HG03060 (cell line): ENCODE results near the gene NPNT.

Source experiments
- ATAC-seq: cut with Tn5 transposase; IDR thresholded peaks from one replicate; pipeline ENCODE4 v1.9.1; 2021; ENCODE audit warnings: low read depth, moderate number of reproducible peaks; ENCODE audit not compliant: unreplicated experiment

The NPNT gene

DNA sequence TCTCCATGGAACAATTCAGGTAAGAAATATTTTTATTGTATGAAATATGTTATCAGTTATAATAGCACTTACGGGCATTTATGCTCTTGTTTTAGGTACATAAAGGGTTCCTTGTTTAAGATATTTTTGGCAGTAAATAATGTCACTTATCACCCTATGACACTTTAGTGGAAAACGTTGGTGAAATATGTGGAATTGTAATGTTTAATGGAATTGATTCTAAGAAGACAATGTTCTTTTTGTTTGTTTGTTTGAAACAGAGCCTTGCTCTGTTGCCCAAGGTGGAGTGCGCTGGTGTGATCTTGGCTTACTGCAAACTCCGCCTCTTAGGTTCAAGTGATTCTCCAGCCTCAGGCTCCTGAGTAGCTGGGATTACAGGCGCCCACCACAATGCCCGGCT lies 17.4 kb downstream of the NPNT start:
- ATAC-seq, result no peak

DNA sequence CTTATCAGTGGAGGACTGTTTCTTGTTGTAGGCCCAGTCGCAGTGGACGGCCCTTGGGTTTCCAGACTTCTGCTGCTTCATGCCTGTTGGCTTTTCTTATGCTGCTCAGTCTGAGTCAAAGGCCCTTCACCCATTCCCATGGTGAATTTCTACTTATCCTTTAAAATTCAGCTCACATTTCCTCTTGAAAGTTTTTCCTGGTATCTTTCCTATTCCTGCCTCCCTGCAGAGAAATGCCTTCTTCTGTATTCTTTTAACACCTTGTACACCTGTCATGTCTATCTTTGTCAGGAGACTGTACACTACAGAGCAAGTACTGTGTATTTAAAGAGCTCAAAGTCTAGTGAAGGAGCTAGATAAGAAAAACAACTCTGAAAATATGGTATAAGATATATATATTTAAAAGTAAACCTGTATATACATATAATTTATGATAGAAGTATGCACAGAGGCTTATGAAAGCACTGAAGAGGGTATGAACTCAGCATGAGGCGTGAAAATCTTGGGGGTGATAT lies 22.0 kb downstream of the NPNT start:
- ATAC-seq, result no peak

DNA sequence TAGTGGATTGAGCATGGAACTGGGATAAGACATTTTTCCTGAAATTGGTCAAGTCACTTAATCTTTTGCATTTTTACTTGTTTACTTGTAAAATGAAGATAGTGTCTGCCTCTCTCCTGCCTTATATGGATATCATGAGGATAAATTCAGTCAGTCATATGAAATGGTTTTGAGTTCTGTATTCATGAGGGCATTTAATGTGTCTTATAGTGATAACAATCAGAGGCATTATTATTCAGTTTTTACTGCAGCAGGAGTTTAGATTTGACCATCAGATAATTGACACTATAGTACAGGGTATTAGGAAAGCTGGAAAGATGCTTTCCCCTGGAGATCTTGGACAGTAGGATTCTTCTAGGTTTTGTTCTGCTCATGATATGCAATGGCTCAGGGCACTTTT lies 26.0 kb downstream of the NPNT start:
- ATAC-seq, result no peak

DNA sequence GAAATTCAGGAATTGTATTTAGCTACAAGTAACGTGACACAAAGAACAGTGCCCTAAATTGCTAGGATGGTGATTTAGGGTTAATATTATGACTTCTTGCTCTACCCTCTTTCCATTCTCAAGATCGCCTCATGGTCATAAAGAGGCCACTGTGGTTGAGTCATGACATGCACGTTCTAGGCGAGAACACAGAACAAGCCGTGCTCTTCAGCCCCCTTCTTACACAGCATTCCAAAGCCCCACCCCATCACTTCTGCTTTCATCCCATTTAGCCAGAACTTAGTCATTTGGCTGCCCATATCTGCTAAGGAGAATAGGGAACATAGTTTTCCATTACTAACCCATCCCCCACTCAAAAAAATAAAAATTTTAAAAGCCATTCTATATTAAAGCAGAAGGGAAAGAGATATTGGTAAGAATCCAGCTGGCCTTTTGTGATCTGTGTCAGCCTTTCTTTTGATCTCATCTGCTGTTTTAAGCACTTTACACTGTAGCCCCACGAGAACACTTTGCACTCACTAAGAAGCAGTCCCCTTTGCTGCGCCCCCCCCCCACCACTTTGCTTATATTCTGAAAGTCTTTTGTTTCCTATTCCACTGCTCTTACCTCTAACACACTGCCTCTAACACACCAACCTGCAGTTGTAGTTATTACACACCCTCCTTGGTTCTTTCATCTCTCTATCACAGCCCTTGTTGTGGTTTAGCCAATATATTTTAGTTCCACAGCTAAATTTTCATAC lies 28.4 kb downstream of the NPNT start:
- no peak for ATAC-seq

DNA sequence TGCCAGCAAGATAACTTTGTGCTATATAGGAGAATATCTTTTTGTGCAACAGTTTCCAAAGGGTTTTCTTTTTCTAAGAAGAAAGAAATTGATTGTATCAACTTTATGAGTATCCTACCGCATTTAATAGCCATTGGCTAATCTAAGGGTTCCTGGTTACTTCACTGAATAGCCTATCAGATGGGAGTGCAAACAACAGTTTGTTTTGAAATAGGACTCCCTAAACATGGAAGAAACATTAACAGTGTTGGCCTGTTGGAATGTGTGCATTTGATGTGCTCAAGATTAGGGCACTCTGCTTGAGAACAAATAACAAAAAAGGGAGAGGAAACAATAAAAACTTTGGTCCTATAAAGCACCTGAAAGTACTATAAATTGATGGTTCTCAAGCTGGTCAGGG lies 29.1 kb downstream of the NPNT start:
- ATAC-seq, result no peak

DNA sequence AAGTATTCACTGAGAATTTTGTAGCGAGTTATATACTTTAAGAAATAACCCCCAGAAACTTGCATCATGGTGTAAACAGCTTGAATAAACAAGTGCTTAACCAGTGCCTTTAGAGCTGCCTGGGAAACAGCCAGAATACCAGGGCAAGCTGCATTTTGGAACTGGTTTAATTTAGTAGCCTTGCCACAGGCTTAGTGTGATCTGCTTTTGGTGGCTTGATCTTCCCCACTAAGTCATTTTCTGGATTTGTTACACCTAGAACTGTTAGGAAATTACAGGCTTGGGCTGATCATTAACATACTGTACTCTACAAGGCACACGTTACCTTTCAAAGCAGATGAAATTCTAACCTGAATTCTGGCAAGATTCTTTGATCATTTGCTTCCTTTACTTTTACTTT lies 35.4 kb downstream of the NPNT start:
- ATAC-seq, result no peak

DNA sequence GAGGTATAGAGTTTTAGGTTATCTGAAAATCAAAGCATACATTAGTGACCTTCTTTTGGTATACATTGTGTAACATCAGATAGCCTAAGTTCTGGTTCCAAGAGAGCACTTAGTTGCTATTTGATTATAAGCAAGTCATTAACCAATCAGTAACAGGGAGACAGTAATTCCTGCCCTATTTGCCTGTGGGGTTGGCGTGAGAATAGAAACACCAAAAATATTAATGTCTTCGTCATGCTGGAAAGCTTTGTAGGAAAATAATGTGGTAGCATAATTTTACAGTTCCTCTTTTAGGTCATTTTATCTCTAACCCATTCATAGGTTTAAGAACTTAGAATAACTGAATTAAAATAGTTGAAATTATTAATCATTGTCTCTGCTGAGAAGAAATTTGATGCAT lies 37.8 kb downstream of the NPNT start:
- no peak for ATAC-seq

DNA sequence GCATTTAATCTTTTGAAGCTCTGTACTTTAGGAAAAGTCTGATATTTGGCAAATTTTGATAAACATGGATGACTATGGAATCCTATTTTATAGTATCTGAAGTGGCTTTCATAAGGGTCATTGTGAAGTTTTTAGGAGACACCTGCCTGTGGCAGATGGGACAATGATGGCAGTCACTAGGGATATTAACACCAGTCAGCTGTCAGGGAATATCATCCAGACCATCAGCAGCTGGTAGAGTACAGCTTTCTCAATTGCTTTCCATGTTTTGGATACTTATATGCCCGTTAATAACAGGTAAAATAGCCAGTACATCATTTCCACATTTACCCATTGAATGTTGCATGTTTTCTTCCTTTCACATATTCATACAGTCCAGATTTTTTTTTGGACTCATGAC lies 39.1 kb downstream of the NPNT start:
- ATAC-seq, result no peak

DNA sequence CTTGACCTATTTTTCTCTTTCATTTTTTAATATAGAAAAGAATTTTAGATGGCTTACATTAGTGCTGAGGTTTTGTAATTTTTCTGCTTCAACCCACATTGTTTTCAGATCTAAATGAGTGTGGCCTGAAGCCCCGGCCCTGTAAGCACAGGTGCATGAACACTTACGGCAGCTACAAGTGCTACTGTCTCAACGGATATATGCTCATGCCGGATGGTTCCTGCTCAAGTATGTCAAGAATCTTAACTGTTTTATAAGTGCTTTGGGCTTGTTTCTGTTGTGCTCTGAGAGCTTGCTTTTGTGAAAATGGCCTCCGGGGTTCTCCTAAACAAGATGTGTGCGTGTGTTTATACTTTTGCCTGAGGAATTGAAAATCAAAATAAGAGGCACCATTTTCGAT lies 41.6 kb downstream of the NPNT start:
- no peak for ATAC-seq

DNA sequence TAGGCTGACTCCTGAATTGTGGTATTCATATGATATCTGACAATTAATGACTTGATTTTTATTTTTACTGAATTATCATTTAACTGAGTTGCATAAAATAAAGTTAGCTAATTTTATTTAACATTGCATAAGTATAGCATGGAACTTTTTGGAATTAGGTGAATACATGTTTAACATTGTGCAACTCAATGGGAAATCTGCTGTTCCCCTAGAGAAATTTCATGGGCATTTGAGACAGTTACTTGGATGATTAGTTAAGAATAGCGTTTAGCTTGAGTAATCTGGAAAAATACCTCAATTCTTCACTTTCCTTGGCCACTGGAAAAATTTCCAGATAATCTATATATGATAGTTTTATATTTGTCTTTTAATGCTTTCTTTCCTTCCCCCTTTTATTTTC lies 42.5 kb downstream of the NPNT start:
- ATAC-seq, result no peak

DNA sequence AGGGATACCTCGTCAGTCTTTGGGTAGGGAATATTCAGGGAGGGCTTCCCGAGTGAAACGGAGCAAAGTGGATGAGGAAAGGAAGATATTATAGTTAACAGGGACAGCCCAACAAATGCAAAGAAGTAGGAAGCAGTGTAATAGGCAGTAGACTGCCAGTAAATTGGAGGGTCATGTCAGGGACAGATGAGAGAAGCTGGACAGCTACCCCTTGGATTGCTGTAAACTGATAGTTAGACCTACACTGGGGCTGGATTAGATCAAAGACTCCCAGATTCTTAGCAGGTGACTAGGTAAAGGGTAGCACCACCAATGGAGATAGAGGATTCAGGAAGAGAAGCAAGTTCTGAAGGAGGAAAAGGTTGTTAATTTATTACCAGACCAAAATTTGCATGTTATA lies 48.0 kb downstream of the NPNT start:
- no peak for ATAC-seq

DNA sequence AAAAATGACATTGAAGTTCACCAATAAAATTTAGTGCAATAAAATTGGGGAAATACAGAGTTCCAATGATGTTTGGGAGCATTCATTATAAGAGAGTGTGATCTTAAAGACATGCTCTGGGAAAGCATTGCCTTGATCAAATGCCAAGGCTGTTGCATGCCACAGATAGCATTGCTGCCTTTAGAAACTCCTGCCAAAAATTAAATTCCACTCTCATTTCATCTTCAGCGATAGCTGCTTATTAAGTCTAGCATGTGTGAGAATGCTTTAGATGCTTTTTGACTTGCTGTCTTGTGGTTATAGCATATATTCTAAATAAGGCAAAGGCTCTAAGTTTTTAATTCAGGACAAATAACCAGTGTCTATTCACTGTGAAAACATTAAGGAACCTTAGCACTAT lies 49.3 kb downstream of the NPNT start:
- ATAC-seq, result no peak

DNA sequence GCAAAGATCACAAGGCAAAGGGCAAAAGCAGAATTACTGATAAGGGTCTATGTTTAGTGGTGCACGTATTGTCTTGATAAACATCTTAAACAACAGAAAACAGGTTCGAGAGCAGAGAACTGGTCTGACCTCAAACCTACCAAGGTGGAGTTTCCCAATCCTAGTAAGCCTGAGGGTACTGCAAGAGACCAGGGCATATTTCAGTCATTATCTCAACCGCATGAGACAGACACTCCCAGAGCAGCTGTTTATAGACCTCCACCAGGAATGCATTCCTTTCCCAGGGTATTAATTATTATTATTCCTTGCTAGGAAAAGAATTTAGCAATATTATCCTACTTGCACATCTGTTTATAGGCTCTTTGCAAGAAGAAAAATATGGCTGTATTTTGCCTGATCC lies 51.5 kb downstream of the NPNT start:
- no peak for ATAC-seq

DNA sequence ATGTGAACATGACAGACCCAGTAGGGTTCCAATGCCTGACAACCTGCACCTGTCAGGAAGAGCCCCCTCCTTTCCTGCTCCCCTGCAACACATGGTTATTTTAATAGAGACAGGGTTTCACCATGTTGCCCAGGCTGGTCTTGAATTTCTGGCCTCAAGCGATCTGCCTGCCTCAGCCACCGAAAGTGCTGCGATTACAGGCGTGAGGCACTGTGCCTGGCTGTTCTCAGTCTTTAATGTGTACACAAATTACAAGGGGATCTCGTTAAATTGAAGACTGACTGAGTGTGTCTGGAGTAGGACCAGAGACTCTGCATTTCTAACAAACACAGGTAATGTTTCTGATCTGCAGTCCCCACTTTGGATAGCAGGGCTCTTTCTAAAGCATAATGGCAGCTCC lies 55.4 kb downstream of the NPNT start:
- no peak for ATAC-seq

DNA sequence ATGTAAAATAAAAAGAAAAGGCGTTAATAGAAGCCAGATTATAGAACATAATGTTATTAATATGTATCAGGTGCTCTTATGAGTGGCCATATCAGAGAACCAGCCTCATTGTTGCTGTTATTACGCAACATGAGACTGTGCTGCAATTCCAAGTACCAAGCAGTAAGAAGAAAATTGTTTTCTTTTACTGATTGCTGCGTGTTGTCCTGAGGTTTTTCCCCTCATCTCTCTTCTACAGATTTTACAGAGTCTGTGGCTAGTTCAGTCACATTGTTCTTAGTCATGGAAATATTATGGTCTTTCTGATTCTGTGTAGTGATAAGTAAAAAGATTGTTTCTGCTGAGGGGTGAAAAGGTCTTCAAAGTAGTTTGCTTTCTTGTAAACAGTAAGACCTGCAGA lies 55.9 kb downstream of the NPNT start:
- no peak for ATAC-seq

DNA sequence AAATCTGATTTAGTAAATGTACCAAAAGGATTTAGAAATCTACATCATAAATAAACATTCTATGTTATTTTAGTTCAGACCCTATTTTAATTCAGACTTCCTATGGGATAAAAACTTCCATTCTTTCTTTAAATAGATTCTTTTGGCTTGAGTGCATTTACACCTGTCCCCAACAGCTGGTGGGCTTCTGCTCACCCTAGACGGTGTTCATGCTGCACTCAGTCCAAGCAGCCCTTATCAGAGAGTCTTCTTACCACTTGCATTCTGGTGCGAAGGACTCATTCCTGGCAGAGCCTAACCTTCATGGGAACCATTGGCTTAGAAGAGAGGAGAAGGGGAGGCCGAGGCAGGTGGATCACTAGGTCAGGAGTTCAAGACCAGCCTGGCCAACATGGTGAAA lies 57.3 kb downstream of the NPNT start:
- no peak for ATAC-seq

DNA sequence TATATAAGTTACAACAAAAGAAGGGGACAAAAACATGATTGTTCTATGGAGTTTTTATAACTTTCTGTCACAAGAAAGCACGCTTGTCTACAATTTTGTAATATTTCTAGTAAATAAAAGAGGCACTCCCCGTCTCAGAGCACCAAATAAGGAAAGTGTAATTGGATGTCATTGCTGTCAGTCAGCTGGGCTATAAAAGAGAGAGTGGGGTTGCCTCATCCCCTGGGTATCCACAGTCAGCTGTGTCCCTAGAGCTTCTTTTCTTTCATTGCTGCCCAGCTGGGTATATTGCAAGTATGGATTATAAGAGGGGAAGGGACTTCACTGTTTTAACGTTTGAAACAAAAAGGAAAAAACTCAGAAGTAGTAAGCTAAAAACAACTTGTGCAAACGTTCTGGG lies 61.3 kb downstream of the NPNT start:
- no peak for ATAC-seq

DNA sequence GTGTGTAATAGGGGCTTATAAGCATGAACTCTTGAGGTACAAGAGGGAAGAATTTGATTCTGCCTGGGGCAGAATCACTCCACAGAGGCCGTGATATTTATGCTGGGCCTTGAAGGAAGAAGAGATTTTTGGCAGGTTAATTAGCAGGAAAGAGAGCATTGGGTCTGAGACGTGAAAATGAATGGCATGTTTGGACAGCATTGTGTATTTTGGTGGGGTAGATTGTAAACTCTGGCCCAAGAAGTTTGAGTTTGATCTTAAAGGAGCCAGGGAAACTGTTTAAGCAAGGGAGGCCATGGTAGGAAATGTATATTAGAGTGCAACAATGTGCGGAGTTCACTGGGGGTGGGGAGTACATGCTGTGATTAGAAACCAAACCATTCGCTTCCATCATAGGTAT lies 62.4 kb downstream of the NPNT start:
- no peak for ATAC-seq

DNA sequence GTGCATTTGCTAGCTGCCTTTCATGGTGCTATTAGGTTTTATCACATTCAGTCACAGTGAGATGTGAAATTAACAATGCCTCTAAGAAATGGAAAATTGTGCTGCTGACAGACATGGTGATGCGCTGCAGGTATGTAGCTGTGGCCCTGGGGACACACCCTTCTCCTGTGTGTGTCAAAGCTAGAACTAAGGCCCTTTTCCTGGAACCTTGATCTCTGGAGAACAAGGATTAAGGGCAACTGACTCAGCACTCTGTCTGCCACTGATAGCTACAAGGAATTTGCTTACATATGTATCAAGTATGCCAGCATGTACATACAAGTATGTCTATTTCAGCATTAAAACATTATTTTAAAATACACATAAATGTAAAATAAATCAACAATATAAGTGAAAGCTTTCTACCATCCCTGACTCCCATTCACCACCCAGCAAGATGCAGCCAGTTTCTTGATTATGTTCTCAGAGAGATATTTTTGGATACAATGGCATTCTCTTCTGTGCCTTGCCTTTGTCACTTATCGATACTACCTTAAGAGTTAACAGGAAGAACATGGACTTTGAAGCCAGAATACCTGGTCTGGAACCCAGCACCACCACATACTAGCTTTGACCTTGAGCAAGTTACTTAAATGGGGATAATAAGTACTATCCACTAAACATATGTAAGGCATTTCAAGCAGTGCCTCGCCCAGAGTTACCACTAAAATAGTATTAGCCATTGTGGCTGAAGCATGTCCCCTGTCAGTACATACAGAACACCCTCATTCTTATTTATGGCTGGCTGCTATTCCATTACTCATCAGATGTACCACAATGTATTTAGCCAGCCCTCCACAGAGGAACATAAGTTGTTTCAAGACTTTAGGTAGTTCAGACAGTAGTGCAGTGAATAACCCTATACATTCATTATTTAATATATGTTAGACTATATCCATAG lies 68.5 kb downstream of the NPNT start:
- no peak for ATAC-seq

DNA sequence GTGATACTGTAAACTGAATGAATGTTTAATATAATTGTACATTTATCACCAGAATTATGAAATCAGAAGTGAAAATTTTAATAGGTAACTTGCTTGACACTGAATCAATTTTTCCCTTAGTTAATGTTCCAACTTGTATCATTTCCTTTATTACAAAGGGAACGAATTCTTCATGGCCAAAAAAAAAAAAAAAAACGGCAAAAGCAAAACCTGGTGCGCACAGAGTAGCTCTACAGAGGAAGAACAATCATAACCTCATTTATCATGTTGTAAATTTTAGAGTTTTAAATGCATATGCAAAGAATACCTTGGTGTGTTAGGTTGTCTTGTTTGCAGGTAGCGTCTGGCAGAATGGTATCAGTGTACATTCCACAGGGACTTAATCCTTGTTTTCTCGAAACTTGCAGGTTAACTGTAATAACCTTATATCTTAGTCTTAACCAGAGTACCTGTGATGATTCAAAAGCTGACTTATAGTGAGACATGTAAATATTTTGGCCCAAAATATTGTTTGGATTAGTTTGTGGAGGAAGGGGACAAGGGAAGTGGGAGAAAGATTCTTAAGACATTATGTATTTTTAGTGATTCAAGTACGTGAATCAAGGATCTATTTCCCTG lies 70.0 kb downstream of the NPNT start:
- no peak for ATAC-seq

DNA sequence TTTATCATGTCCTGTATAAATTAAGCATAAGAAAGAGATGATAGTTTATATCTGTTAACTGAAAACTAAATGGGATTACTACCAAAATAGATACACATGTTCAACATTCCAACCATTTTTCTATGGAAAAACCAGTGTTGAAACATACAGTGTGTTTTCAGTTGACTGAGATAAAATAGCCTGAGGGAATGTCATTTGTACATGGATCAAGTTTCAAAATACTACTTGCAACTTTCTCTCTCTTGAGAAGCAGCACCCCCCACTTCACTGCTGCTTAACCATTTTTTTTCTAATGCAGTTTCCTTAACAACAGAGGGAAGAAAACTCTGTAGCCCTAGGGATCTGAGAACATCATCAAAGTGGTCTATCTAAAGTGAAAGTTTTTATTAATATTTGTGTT lies 70.8 kb downstream of the NPNT start:
- no peak for ATAC-seq
